Ecto neural progenitor cell (in vitro differentiated cells): ENCODE measurements around the gene ANO5.
"Not testable (repeated sequence)": the region's sequence is repeated elsewhere in the genome, so short reads cannot be mapped to it uniquely, and the experiment has no call there.

ENCODE experiments used
- DNase-seq: peaks from one replicate; pipeline ENCODE4 v3.0.0-alpha.2; 2018; ENCODE audit warnings: low spot score

The ANO5 gene

DNA sequence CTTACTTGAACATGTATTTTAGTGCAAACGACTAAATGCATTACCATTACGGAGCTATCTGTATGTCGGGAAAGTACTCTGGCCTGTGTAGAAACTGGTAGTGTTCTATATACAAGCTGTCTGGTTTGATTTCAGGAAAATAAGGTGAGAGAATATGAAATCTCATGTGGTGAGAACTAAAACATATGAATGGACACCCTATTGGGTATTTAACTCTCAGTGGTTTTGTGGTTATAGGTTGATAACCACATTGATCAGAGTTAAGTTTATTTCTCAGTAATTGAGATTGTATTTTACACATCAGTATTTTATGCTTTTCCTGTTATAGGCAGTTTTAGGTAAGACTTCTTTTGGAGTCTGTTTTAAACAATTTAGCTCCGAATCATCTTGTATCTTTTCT lies 10.4 kb downstream of the ANO5 start:
- DNase-seq = no peak

DNA sequence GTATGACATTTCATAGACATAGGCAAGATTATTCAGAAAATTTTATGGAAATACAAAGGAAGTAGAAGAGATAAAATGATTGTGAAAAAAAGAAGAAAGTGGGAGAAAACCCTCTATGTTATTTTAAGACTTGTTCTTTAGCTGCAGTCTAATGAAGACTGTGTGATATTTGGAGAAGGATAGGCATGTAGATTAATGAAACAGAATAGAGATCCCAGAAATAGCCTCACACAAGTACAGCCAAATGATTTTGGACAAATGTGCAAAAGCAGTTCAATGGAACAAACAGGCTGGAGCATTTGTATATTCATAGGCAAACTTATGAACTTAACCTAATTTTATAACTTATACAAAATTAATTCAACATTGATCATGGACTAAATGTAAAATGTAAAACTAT lies 14.3 kb downstream of the ANO5 start:
- DNase-seq = no peak

DNA sequence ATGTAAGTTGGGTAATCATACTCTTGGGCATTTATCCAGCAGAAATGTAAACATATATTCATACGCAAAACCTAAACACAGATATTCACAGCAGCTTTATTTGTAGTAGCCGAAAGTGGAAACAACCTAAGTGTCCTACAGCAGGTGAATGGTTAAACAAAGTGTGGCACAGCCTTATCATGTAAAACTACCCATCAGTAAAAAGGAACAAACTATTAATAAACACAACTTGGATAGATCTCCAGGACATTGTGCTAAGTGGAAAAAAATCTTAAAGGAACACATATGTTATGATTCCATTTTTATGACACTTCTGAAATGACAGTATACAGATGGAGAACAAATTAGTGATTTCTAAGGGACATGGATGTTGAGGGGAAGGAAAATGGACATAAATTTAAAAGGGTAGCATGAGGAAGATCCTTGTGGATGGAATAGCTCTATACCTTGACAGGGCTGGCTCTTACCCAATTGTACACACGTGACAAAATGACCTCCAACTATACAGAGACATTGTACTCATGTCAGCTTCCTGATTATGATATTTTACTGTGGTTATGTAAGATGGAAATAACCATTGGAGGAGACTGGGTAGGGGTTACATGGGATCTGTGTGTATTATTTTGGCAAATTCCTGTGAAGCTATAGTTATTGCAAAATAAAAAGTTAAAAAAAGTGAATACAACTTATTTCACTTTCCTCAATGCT lies 15.4 kb downstream of the ANO5 start:
- no peak for DNase-seq

DNA sequence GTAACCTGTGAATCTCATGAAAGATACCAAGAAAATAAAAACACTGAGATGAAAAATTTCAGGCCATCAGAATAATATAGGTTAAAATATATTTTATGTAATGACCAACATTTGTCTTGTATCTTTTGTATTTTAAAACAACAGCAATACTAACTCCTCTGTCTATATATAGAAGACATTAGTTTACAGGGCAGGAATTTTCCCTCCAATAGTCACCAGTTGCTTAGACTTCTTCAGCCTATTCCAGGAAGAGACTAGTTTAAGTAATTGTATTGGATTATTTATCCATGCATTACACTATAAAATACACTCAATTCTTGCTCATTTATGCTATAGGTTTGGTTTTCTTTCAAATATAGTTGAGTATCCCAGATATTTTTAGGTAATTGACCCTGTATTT lies 24.1 kb downstream of the ANO5 start:
- DNase-seq = no peak

DNA sequence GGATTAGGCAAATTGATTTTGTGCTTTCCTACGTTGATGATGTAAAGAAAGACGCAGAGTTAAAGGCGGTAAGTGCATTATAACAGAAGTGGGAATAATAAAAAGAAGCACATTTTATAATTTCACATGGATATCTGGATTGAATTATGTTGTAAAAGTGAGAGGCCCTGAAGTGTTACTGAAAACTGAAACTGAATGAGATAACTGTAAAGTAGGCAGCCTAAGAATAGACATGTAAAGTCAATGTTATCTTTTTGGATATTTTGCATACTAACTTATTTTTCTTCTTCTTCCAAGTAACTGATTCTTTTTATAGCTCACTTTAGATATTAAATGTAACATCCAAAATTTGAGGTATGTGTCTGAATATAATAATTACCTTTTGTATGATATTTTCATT lies 28.3 kb downstream of the ANO5 start:
- DNase-seq = no peak

DNA sequence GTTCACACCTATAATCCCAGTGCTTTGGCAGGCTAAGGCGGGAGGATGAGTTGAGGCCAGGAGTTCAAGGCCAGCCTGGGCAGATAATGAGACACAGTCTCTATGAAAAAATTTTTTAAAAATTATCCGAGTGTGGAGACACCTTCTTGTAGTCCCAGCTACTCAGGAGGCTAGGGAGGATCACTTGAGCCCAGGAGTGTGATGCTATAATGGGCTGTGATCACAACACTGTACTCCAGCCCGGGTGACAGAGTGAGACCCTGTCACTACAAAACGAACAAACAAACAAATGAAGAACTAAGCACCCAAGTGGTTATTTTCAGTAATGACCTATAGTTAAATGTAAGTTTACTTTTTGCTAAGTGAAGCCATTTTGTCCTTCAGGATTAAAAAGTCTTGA lies 32.3 kb downstream of the ANO5 start:
- no peak for DNase-seq

DNA sequence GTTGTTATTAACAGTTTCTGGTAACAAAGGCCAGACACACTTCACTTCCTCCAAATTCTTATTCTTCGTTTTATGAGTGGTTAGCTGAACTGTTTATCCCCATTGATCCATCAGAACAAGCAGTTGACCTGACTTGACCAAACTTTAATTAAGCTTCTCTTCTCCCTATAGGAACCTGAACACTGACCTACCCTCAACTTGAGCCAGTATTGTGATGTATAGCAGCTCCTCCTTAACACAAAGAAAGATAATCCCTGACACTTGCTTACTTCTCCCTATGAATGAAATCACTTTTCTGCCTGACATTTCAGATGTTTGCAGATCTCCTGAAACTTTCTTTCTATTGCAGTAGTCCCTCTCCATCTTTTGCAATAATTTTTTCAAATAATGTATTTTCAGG lies 41.9 kb downstream of the ANO5 start:
- no peak for DNase-seq

DNA sequence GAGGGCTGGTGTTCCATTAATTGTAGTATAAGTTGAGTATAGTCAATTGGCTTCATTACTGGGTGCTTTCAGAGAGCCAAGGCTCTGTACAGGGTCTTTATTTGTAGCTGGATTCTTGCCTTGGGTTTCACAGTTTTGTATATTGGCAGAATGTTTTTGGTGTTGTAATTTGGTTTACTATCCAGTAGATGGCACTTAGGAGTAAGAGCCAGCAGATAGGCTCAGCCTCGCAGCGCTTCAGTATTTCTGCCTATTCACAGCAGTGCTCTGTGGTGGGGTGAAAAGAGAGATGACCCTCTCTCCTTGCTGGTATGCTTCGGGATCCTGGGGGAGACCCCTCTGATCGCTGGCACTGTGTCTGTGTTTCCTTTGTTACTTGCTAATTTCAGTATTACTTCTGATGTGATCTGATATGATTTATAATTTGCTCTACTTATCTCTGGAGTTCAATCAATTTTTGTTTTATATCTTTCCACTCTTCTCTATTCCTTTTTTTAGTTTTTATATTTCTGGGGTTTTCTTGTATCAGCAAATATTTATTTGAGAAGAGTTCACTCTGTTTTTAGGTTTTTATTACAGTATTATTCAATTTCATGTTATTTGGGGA lies 52.2 kb downstream of the ANO5 start:
- peak; percentile 57 for DNase-seq

DNA sequence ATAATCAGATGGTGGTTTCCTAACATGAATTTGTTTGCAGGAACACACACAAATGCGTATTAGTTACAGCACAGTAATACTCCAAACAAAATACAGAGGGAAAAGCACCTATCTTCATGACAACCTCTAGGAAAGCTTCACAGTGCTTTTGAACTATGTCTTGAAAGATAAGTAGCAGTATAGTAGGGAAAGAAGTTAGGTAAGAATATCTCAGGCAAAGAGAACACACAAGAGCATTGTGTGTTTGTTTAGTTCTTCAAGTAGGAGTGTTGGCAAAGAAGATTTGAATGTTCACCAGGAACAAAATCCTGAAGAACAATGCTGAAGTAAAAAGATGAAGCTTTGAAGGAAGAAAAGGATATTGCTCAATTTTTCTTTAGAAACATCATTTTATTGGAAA lies 54.1 kb downstream of the ANO5 start:
- DNase-seq = no peak

DNA sequence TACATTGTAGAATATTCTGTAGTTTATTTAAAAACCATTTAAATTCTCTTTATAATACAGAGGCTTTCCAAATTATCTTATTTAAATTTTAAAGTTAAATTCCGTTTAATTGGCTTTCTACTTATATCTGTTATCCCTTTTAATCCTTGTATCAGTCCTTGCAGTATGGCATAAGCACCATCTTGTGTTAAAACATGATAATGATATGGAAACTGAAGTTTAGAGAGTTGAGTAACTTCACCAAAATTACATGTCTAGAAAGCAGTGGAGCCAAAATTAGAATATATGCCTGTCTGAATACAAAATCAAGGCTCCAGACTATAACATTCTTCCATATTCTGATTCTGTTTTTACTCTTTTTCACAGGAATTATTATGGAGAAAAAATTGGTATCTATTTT lies 57.0 kb downstream of the ANO5 start:
- no peak for DNase-seq

DNA sequence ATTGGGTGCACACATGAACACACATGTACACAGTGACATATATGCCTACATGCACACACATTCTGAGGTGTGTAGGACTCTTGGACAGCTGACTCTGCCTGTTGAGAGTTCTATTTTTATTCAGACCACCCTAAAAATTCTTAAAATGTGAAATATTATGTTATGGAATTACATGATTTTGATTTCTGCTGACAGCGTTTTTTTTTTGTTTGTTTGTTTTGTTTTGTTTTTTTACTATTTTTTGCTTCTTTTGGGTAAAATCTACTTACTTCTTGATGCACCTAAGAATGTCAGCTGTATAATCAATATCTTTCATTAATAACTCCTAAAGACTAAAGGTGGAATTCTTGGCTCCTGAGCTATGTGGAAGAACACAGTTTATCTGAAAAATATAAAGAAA lies 64.0 kb downstream of the ANO5 start:
- no peak for DNase-seq

DNA sequence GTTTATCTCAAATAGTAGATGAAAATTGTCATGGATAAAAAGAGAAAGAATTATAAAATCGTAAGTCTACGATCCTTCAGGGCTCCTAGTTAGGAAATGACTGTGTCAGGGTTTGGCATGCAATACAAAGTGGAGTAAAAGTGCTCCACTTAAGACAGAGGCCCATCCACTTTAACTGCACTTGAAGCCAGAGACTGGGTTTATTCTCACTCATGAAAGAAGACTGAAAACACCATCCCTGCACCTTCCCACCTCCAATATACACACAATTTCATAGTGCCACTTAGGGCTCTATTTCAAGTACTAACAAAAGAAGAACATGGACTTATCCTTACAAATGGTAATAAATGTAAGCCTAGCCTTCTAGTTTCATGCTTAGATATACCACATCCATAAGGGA lies 70.7 kb downstream of the ANO5 start:
- DNase-seq = no peak

DNA sequence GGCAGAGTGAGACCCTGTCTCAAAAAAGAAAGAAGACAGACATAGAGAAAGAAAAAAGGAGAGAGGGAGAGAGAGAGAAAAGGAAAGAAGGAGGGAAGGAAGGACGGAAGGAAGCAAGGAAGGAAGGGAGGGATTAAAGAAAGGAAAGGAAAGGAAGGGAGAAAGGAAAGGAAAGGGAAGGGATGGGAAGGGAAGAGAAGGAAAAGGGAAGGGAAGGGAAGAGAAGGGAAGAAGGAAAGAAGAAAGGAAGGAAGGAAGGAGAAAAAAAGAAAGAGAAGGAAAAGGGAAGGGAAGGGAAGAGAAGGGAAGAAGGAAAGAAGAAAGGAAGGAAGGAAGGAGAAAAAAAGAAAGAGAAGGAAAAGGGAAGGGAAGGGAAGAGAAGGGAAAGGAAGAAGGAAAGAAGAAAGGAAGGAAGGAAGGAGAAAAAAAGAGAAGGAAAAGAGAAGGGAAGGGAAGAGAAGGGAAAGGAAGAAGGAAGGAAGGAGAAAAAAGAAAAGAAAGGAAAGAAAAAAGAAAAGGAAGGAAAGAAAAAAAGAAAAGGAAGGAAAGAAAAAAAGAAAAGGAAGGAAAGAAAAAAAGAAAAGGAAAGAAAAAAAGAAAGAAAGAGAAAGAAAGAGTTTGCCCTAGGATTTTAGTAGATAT lies 76.2 kb downstream of the ANO5 start:
- DNase-seq = not testable (repeated sequence)

DNA sequence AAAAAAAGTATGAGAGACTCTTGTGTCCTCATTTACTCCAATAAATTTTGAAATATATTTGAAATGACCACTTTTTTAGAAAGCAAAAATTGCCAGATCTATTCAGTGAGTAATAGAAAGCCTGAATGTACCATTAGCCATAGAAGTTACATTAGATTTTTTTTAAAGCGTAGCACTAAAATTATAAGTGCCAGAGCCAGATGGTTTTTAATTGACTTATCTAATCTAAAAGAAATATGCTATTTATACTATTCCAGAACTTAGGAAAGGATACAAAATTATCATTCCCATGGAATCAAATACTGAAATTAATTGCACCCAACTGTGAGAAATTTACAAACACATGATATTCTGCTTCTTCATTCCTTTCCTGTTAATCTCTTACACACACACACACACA lies 80.9 kb downstream of the ANO5 start:
- DNase-seq = no peak

DNA sequence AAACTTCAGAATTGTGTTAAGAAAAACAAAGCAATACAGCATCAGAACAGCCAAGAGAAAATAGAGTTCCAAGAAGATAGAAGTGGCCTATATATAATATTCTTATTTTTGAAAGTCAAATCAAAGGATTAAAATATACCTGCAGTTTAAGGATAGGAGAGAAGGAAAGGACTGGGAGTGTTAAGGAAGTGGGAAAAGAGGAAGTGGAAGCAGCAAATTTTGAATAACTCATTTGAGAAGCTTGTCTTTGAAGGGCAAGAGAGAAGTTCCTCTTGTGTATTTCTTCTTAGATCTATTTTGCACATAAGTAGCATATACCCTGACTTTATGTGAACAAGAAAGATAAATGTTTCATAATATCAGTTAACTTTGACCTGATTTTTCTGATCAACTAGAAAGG lies 82.7 kb downstream of the ANO5 start:
- no peak for DNase-seq

DNA sequence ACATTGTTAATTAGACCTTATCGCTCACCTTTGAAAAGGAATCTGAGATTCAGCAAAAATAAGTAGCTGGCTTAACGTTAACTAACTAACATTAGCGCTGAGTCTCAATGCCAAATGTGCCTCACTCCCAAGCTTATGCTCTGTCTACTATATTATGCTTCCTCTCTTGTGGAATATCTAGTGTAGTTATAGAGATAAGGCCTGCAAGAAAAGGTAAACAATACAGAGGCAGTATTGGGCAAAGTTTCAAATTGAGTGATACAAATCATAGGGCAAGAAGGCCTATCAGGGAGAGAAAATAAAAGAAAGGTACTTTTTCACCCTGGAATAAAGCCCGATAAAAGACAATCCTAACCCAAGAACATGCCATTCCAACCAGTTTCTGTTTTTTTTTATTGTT lies 83.7 kb downstream of the ANO5 start:
- no peak for DNase-seq

DNA sequence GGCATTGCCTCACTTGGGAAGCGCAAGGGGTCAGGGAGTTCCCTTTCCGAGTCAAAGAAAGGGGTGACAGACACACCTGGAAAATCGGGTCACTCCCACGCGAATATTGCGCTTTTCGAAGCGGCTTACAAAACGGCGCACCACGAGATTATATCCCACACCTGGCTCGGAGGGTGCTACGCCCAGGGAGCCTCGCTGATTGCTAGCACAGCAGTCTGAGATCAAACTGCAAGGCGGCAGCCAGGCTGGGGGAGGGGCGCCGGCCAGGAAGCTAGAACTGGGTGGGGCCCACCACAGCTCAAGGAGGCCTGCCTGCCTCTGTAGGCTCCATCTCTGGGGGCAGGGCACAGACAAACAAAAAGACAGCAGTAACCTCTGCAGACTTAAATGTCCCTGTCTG lies 92.1 kb downstream of the ANO5 start:
- not testable (repeated sequence) for DNase-seq

DNA sequence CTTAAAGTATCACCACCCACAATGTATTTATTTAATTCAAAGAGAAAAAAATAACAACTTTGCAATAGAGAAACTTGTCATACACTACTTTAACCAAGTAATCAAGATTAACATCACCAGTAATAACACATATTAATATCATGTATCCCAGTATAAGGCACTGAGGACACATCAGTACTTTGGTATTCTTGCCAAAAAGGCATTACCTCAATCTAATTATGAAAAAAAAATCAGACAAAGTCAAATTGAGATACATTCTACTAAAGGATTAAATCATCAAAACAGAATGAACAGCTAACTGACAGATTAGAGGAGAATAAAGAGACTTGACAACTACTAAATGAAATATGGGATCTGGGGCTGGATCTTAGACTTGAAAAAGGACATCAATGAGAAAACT lies 109.5 kb downstream of the ANO5 start:
- DNase-seq = no peak

DNA sequence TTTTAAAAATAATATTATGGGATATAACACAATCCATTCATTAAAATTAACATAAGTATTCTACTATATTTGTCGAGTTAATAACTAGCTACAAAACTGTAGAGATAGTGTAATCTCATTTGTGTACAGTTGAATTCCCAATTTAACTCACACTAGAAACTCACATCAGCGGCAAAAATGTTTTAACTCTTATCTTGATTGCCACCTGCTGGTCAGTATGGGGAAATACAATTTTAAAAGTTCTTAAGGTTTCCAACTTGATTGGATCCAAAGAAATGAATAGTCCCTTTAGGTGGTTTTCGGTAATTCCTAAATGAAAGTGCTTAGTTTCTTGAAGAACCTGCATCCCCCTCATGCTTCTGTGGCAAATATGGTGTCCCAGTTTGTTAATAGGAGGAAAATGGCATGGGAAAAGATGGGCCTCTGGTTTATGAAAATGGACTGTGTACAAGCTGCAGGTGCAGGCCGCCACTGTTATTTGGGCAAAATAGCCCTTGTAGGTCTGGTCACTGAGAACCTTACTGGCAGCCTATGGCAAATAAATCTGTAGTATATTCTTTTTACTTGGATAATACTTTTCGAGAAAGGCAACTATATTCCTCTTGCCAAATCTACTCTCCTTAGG lies 111.6 kb downstream of the ANO5 start:
- no peak for DNase-seq

DNA sequence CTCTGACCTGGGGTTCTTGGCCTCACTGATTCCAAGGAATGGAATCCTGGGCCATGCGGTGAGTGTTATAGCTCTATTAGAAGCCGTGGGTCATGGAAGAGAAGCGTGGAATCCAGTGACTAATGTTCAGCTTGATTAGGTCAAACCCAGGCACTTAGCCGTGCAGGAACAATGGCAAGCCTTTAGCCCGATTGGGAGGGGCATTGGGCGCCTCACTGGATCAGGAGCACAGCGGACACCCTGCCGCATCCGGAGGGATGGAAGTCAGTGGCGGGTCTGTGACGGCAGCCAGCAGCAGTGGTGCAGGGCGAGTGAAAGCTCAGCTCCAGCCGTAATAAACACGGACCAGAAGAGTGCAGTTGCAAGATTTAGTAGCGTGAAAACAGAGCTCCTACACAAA lies 124.8 kb downstream of the ANO5 start:
- no peak for DNase-seq

DNA sequence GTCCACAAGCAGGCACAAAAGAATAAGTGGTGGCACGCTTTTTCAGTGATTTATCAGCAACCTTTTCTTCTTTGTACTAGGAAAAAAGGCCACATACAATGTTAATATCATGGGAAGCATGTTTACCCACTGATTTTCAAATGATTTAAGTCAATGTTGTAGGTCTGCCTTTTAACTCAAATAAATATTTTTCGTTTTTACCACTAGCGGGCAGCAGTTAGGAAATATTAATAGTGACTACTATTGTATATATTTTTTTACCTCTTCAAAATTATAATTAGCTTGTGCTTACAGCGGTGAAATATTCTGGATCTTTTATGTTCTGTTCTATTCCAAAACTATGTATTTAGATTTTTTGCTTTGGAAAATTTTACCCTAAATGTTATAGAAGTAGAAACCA lies 138.9 kb downstream of the ANO5 start:
- no peak for DNase-seq
